Measurements from ENCODE around the gene ADPRH.

DNA sequence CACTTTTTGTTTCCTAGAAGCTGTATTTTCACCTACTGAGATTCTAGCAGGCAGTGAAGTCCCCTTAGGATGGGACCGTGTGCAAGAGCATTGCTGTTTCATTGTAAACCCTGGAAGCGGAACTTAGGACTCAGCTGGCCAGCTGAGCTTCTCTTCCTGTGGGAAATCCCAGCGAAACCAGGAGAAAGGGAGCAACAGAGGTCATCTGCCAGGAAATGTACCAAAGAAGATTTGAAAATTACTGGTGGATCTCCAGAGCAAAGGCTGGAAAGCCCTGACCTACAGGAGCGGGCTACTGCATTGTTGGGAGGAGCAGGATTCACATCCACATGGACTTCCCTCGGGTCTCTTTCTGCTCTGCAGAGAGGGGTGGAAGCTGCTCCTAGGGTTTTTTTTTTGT lies 7.6 kb upstream of the ADPRH start:
- TF ChIP-seq, protein P1, sequence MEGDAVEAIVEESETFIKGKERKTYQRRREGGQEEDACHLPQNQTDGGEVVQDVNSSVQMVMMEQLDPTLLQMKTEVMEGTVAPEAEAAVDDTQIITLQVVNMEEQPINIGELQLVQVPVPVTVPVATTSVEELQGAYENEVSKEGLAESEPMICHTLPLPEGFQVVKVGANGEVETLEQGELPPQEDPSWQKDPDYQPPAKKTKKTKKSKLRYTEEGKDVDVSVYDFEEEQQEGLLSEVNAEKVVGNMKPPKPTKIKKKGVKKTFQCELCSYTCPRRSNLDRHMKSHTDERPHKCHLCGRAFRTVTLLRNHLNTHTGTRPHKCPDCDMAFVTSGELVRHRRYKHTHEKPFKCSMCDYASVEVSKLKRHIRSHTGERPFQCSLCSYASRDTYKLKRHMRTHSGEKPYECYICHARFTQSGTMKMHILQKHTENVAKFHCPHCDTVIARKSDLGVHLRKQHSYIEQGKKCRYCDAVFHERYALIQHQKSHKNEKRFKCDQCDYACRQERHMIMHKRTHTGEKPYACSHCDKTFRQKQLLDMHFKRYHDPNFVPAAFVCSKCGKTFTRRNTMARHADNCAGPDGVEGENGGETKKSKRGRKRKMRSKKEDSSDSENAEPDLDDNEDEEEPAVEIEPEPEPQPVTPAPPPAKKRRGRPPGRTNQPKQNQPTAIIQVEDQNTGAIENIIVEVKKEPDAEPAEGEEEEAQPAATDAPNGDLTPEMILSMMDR (IDR thresholded peaks at IDR 0.05; ENCODE audit: low read depth, low read length), result no peak
- no peak for TF ChIP-seq EZH2phosphoT487 (IDR thresholded peaks at IDR 0.05; ENCODE audit: low read depth)

Measured in OCI-LY3 (cell line).